H54 (cell line): ENCODE results near the gene TSPAN14.
"Not testable (repeated sequence)": the region's sequence is repeated elsewhere in the genome, so short reads cannot be mapped to it uniquely, and the experiment has no call there.

Experiments
- DNase-seq: peaks from one replicate; pipeline ENCODE4 v3.0.0; 2011; ENCODE audit warnings: low spot score, mixed read lengths; ENCODE audit not compliant: insufficient read length
- FAIRE-seq: peaks from 3 replicates; lab custom pipeline; 2011; peaks lifted over from hg19 to GRCh38; lab: Jason Lieb, UNC
- POLR2A ChIP-seq: IDR thresholded peaks from 2 replicates; pipeline ENCODE4 v1.6.1; 2011; ENCODE audit warnings: low read depth, mild to moderate bottlenecking, low read length

TSPAN14 gene

GRCh38 chr10:80474941-80475340 lies 20.8 kb downstream of the TSPAN14 start:
- DNase-seq = no peak
- no peak for TF ChIP-seq POLR2A
- no peak for FAIRE-seq

DNA sequence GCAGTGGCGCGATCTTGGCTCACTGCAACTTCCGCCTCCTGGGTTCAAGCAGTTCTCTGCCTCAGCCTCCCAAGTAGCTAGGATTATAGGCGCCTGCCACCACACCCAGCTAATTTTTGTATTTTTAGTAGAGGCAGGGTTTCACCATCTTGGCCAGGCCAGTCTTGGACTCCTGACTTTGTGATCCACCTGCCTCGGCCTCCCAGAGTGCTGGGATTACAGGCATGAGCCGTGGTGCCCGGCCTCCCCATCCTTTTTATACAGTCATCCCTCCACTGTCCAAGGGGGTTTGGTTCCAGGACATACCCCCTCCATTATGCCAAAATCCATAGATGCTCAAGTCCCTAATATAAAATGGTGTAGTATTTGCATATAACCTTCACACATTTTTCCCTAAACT lies 21.5 kb downstream of the TSPAN14 start:
- not testable (repeated sequence) for FAIRE-seq, DNase-seq

DNA sequence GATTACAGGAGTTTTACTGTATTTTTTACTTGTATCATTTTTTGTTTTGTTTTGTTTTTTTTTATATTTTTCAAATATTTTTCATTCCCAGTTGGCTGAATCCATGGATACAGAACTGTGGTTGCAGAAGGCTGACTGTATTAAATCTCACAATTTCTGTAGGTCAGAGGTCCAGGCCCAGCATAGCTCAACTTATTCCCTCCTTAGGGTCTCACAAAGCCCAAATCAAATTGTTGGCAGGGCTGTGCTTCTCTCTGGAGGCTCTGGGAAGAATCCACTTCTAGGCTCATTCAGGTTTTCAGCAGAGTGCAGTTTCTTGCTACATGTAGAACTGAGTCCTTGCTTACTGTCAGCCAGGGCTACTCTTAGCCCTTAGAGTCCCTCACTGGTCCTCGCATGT lies 22.6 kb downstream of the TSPAN14 start:
- FAIRE-seq (no peak), DNase-seq (no peak)
- no peak for TF ChIP-seq POLR2A

GRCh38 chr10:80477813-80478212 lies 23.7 kb downstream of the TSPAN14 start:
- DNase-seq (peak; percentile 91), FAIRE-seq (peak; percentile 95)
- no peak for TF ChIP-seq POLR2A

GRCh38 chr10:80480373-80480772 lies 26.3 kb downstream of the TSPAN14 start:
- DNase-seq, FAIRE-seq: not testable (repeated sequence)

DNA sequence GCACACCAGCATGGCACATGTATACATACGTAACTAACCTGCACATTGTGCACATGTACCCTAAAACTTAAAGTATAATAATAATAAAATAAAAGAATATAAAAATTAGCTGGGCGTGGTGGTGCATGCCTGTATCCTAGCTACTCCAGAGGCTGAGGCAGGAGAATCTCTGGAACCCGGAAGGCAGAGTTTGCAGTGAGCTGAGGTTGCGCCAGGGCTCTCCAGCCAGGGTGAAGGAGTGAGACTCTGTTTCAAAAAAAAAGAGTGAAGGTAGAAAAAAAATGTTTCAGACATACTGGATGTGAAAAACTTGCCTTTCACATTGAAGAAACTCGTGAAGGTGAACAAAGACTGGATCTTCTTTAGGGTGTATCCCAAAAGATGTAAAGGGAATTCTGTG lies 26.7 kb downstream of the TSPAN14 start:
- DNase-seq = no peak
- FAIRE-seq = no peak
- no peak for TF ChIP-seq POLR2A

- DNase-seq (no peak), FAIRE-seq (no peak)
Observed at GRCh38 chr10:80484243-80484642, 30.1 kb downstream of the TSPAN14 start.

GRCh38 chr10:80484676-80485075 lies 30.6 kb downstream of the TSPAN14 start:
- TF ChIP-seq POLR2A = no peak
- no peak for DNase-seq
- peak; percentile 30 for FAIRE-seq

More at GRCh38 chr10:80484243-80484642, 30.1 kb downstream of the TSPAN14 start:
- TF ChIP-seq POLR2A = no peak

- DNase-seq (no peak), FAIRE-seq (no peak)
- no peak for TF ChIP-seq POLR2A
Observed at GRCh38 chr10:80485076-80485945, 31.2 kb downstream of the TSPAN14 start.

DNA sequence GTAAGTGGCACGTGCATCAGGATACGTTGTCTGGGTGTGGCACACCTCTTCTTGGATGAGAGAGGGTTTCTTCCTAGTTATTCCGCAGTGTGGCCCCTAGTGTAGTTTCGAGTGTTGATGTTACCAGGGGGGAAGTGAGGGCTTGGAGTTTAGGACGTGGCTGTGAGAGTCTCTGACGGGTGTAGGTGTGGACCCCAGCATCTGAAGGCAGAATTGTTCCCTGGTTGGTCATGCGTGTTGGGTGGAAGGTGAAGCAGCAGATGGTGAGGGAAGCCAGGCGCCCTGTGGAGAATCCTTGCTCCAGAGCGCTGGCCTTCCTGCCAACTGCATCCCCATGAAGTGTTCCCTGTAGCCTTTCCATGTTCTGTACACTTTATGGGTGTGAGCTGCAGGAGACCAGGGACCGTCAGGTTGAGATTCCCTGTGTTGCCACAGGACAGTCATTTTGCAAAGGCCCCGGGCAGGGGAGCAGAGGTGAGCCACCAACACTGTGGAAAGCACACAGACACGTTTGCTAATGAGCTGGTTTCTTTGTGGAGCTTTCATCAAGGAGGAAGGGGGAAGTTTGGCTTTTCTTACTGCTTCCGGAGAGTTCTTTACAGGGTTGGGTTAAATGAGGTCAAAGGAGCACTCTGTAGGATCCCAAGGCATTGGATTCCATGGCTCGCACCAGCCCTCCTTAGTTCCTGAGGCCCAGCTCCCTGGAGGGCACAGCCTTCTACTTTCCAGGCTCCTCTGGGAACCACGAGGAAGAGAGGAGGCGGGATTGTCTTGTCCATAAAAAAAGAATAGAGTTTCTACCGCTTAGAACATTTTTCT lies 32.0 kb downstream of the TSPAN14 start:
- DNase-seq (no peak), FAIRE-seq (no peak)
- TF ChIP-seq POLR2A = no peak

DNA sequence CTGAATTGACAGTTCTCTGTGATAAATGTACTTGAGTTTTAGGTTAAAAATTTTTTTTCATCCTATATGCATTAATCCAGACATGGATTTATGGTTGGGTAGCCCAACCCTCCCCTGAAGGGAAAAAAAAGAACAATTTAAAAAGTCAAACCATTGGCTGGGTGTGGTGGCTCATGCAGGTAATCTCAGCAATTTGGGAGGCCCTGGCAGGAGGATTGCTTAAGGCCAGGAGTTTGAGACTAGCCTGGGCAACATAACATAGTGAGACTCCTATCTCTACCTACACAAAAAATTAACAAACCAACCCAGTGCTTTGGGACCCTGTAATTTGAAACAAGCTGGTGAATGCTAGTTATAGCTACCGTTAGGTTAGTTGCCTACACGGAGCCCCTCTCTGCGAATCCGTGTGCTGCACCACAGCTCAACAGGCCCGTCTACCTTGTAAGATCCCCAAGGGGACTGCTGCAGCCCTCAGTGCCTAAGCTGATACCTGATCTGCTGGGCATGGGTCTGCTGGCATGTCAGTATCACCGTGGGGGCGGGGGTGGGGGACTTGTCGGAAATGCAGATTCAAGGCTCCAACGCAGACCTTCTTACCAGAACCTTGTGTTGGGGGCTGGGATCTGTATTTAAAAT lies 32.8 kb downstream of the TSPAN14 start:
- no peak for TF ChIP-seq POLR2A
- FAIRE-seq = no peak
- DNase-seq = no peak

DNA sequence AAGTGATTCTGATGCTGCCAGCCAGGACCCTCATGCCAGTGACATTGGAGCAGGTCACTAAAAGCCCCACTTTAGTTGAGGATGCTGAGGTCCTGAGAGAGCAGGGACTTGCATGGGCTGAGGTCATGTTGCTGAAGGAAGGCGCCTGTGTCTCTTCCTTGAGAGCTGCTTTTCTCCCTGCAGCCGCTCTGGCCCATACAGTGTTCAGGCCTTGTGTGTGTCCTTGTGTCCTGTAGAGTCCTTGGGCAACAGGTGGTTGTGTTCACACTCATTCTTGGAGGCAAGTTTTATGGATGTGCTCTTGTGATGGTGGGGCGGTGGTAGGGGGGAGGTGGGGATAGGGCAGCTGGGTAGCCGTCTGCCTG lies 33.3 kb downstream of the TSPAN14 start:
- FAIRE-seq = no peak
- DNase-seq = no peak
- no peak for TF ChIP-seq POLR2A

DNA sequence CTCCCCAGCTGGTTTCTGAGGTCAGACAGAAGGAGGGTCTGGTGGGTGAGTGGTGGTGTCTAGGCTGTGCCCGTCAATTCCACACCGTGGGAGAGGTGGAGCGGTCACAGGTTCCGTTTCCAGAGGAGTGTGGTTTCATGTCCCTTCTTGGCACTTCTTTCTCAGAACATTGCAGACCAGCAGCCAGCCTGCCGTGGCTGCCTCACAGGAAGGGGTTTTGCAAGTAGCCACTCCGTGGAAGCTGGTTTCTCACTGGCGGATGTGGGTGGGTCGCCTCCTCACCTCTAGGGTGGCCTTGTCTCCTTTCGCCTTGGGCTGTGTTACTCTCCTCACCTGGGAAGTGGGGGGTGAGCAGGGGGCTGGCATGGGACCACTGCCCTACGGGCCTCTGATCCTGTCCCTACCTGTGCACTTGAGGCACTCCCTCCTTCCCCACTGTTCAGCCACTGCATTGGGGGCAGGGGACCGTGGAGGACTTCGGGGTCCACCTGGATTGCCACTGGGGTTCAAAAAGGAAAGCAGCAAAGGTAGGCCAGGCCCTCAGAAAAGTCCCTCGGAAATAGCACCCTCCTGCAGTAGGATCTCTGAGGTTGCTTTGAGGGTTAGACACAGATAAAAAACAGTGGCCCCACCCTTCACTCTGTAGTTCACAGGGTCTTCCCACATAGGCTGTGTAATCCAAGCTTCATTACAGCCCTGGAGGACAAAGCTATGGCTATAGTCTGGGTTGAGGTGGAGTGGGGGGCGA lies 33.9 kb downstream of the TSPAN14 start:
- no peak for DNase-seq

More for the DNA sequence above, 33.9 kb downstream of the TSPAN14 start:
- no peak for TF ChIP-seq POLR2A
- no peak for FAIRE-seq
